HG03432 (cell line): ENCODE results near the gene NRGN.

Experiments
- ATAC-seq: cut with Tn5 transposase; IDR thresholded peaks from one replicate; pipeline ENCODE4 v1.9.1; 2021; ENCODE audit warnings: mild to moderate bottlenecking, moderate library complexity; ENCODE audit not compliant: unreplicated experiment

Gene NRGN

GRCh38 chr11:124738713-124739478, 846 bp upstream of the NRGN start:
- ATAC-seq, result no peak

GRCh38 chr11:124740277-124740882, 638 bp downstream of the NRGN start:
- peak; percentile 53 for ATAC-seq

- ATAC-seq, result no peak
These were observed 2.8 kb downstream of the NRGN start for GRCh38 chr11:124742555-124742954.

- no peak for ATAC-seq
These were observed 3.3 kb downstream of the NRGN start for GRCh38 chr11:124743050-124743449.

- ATAC-seq, result no peak
These were observed 5.6 kb downstream of the NRGN start for GRCh38 chr11:124745270-124745834.

- peak; percentile 18 for ATAC-seq
These were observed 6.3 kb downstream of the NRGN start for GRCh38 chr11:124745835-124746620.

- peak; percentile 92 for ATAC-seq
These were observed 7.0 kb downstream of the NRGN start for GRCh38 chr11:124746621-124747243.

- no peak for ATAC-seq
These were observed 7.8 kb downstream of the NRGN start for GRCh38 chr11:124747406-124748099.

GRCh38 chr11:124748100-124748418, 8.3 kb downstream of the NRGN start:
- ATAC-seq, result no peak

- no peak for ATAC-seq
These were observed 9.0 kb downstream of the NRGN start for GRCh38 chr11:124748481-124749343.

- ATAC-seq, result no peak
These were observed 10.2 kb downstream of the NRGN start for GRCh38 chr11:124749912-124750311.

- no peak for ATAC-seq
These were observed 11.6 kb downstream of the NRGN start for GRCh38 chr11:124751391-124751740.

GRCh38 chr11:124751741-124752470, 12.2 kb downstream of the NRGN start, which contains the start of gene VSIG2:
TSS of gene VSIG2 (minus strand) at chr11:124752255. CDS start at chr11:124752137, 118 bp downstream.
- ATAC-seq, result no peak

- ATAC-seq, result no peak
These were observed 12.8 kb downstream of the NRGN start for GRCh38 chr11:124752471-124753102.

GRCh38 chr11:124753205-124753604, 13.5 kb downstream of the NRGN start:
- ATAC-seq, result no peak

- ATAC-seq, result no peak
These were observed 13.9 kb downstream of the NRGN start for GRCh38 chr11:124753624-124754023.

- ATAC-seq, result no peak
These were observed 14.6 kb downstream of the NRGN start for GRCh38 chr11:124754309-124754708.

GRCh38 chr11:124754710-124755109, 15.0 kb downstream of the NRGN start:
- no peak for ATAC-seq
